GM18498 (cell line): Measurements from ENCODE around the gene KLHL30.

Experiments
- ATAC-seq: cut with Tn5 transposase; IDR thresholded peaks from one replicate; pipeline ENCODE4 v1.9.1; 2021; ENCODE audit warnings: mild to moderate bottlenecking, moderate library complexity; ENCODE audit not compliant: unreplicated experiment

The KLHL30 gene

DNA sequence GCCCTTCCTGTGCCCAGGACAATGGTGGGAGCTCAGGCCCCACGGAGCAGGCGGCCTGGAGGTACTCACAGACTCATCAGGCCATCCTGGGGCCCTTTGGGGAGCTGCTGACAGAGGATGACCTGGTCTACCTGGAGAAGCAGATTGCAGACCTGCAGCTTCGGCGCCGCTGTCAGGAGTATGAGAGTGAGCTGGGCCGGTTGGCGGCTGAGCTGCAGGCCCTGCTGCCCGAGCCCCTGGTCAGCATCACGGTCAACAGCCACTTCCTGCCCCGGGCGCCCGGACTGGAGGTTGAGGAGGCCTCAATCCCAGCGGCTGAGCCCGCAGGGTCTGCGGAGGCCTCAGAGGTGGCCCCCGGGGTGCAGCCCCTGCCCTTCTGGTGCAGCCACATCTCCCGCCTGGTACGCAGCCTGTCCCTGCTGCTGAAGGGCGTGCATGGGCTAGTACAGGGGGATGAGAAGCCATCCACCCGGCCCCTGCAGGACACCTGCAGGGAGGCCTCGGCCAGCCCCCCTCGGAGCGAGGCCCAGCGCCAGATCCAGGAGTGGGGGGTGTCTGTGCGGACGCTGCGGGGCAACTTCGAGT, 8.3 kb upstream of the KLHL30 start:
- ATAC-seq, result no peak

DNA sequence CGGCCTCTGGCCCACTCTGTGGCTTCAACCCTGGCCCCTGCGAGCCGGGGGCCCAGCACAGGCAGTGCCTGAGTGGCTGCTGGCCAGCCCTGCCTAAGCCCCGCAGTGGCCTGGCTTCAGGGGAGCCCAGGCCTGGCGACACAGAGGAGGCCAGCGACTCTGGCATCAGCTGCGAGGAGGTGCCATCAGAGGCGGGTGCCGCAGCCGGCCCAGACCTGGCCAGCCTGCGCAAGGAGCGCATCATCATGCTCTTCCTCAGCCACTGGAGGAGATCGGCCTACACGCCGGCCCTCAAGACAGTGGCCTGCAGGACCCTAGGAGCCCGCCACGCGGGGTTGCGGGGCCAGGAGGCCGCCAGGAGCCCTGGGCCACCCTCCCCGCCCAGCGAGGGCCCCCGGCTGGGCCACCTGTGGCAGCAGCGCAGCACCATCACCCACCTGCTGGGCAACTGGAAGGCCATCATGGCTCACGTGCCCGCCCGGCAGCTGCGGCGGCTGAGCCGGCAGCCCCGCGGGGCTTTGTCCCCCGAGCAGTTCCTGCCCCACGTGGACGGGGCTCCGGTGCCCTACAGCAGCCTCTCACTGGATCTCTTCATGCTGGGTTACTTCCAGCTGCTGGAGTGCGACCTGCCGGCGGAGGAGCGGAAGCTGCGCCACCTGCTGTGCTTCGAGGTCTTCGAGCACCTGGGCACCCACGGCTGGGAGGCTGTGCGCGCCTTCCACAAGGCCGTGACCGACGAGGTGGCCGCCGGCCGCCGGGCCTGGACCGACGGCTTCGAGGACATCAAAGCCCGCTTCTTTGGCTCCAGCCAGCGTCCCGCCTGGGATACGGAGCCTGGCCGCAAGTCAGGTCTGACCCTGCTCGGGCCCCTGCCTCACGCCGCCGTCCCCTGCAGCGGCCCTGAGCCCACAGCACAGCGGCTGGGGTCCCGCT, 7.5 kb upstream of the KLHL30 start:
- no peak for ATAC-seq

DNA sequence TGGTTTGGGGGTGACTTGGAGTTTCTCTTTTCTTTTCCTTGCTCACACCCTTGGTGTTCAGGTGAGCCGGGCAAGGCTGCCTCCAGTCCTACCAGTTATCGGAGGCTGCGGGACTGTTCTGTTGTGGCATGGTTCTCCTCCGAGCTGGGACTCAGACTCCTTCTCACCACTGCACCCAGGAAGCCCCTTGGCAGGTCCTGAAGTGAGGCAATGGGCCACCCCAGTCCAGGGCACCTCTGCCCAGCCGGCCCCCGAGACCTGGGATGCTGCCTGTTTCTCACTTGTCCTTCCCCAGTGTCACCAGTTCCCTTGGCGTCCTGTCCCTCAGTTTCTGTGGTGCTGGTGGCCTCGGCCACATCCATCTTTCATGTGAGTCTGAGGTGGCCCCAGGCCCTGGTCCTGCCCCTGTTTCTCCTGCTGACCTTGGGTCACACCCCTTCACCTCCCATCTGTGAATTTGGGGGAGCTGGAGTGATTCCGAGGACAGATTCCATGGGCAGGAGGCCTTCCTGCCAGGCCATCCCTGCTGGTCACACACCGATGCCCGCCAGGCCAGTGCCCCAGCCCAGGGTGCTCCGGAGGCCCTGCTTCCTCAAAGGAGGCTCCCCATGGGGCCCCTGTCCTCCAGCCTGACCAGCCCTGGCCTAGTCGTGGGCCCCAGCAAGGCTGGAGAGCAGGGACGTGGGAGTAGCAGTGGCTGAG, 6.6 kb upstream of the KLHL30 start:
- ATAC-seq, result no peak

DNA sequence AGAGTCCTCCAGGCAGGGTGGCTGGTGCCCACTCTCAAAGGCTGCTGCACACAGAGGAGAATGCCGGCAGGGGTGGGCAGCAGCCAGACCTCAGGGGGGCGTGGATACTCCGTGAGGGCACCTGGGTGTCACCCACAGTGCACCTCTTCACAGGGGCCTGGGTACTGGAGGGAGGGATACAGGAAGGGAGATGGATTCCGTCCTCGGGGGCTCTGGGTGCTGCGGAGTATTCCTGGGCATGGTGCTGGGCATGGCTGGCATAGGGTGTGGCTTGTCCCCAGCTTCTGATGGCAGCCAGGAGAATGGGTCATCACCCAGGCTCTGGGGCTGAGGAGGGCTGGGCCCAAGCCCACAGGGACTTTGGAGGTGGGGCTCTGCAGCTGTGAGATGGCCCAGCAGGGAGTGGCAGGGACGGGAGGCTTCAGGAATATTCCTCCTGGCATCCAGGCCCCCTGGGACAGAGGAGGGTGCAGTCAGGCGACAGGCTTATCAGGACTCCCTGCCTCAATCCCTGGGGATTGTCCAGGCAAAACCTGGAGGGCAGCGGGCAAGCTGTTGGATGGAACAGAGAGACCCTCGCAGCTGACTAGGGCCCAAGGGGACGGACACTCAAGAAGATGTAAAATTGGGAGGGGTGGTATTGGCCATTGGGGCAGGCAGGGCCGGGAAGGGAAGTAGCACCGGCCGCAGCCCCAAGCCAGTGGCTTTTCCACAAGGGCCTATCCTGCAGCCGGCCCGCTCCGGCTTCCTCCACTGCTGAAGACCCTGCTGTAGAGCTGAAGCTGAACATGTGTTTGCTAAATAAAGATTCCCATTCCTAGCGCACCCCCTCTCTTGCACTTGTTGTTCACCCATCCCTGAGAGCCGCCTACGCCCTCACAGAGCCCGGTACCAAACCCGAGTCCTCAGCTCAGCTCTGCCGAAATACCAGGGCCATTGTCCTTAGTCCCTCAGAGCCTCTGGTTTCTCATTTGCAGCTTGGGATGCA, 5.7 kb upstream of the KLHL30 start:
- ATAC-seq, result no peak

DNA sequence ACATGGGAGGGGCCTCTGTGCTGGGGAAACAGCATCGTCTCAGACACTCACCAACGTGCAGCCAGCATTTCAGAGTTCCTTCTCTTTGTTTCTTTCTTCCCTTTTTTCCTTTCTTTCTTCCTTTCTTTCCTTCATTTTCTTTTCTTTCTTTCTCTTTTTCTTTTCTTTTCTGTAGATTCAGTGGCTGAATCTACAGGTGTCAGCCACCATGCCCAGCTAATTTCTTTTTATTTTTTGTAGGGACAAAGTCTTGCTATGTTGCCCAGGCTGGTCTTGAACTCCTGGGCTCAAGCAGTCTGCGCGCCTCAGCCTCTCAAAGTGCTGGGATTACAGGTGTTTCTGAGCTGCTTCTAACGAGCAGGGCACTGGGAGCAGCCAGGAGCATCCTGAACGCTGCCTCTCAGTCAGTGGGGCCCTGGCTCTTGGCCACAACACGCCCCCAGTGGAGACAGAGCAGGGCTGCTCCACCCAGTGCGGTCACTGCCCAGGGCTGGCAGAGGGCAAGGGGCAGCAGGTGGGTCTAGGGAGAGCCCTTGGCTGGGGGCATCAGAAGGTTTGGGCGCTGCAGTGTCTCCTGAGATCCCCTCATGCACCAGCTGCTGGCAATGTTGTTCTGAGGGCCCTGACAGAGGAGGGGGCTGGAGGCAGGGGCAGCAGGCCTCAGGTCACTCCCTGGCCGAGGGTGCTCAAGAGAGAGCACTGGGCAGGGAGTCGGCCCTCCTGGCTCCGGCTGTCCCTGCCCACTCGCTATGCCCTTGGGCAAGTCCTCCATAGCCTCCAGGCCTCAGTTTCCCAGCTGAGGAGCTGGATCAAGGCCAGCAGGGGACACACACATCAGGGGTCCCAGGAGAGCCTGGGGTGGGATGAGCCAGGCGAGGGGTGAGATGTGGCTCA, 4.7 kb upstream of the KLHL30 start:
- no peak for ATAC-seq

DNA sequence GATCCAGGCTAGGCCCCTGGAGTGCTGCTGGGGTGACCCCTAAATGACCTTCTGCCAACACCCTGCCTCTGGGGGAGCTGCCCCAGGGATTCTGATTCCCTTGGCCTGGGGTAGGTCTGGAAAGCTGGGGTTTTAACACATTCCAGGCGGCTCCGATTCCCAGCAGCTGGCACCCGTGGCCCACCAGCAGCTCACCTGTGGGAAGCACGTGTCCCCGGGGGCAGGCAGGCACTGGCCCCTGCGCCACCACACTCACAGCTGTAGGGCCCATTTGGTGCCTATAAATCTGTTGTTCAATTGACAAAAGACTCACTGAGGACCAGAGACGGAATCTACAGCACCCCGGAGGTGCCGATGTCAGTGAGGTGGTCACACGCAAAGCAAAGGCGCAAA, 4.1 kb upstream of the KLHL30 start:
- no peak for ATAC-seq

DNA sequence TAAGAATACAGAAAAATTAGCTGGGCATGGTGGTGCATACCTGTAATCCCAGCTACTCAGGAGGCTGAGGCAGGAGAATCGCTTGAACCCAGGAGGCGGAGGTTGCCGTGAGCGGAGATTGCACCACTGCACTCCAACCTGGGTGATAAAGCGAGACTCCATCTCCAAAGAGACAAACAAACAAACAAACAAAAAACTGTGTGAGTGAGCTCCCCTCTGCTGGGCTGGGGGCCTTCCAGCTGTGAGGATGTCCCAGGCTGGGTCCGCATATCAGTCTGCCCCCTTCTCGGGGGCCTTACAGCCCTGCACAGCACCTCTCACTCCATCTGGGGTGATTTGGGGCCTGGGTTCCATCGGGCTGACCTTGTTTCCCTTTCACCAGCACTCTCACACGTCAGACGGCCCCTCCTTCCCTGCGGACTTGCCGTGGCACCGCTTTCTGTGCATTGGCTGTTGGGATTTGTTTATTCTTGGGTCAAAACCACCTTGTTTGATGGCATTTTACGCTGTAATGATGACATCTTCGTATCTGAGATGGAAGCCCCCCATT, 2.8 kb upstream of the KLHL30 start:
- no peak for ATAC-seq

DNA sequence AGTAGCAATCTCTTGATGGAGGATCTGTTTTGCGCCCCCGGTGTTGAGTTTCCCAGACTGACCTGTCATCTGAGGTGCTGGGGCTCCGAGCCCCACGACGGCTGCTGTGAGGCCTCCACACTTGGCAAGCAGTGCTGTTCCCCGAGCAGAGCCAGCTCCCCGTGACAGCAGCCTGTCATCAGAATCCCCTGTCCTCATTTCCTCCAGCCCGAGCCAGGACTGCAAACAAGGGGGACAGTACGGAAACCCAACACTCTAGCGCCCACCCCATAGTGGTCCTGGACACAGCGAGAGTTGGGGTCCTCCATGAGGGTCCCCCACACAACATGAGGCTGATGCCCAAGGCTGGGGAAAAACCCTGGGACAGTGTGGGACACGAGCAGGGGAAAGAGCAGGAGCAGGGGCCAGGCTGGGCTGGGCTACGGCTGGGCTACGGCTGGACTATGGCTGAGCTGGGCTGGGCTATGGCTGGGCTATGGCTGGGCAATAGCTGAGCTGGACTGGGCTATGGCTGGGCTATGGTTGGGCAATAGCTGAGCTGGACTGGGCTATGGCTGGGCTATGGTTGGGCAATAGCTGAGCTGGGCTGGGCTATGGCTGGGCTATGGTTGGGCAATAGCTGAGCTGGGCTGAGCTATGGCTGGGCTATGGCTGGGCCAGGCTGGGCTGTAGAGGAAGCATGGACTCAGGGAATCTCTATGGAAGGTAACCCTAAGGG, 1.5 kb upstream of the KLHL30 start:
- ATAC-seq, result no peak

DNA sequence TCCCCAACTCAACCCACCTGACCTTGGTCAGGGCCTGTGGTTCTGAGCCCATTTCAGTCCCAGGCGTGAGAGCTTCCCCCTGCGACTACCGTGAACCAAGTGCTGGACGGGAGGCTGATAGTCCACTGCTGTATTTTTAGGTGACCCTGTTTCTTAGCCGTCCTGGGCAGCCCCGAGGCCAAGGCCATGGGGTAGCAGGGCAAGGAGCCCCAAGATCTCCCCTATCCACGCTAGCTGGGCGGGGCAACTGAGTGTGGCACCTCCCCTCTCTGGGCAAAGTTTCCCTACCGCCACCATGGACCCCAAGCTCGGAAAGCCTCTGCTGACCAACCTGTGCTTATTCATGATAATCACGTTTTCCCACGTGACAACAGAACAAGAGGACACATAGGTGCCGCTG, 583 bp upstream of the KLHL30 start:
- ATAC-seq, result no peak

DNA sequence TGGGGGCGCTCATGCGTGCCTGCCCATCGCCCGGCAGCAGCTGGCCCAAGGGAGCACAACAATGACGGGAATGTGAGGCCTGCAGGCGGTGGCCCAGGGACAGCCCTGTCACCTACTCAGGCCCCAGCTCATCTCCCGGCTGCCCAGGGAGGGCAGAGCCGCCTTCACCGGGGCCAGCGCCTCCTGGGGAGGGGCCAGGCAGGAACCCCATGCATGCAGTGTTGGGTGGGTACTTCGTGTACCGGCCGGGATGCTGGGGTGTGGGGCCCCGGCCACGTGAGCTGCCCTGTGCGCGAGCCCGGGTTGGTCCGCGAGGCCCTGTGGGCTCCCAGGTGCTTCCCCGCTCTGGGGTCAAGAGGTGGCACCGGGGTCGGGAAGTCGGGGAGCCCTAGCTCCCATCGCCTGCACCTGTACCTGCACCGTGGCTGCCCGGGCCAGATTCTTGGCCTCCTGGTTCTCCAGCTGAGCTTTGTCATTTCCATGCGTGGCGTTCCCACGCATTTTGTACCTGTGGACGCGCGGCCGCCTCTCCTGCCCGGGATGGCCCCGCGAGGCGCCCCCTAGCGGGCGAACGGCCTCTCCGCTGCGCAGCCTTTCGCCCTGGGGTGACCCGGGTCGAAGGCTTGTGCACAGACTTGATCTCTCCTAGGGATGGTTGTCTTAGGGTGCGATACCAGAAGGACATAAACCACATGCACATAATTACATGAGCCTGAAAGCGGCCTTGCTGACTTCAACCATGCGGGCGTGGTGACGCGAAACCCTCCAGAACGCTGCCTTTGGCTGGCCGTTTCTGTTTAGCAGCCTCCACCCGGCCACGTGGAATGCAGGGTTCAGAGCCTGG, 950 bp downstream of the KLHL30 start:
- no peak for ATAC-seq

DNA sequence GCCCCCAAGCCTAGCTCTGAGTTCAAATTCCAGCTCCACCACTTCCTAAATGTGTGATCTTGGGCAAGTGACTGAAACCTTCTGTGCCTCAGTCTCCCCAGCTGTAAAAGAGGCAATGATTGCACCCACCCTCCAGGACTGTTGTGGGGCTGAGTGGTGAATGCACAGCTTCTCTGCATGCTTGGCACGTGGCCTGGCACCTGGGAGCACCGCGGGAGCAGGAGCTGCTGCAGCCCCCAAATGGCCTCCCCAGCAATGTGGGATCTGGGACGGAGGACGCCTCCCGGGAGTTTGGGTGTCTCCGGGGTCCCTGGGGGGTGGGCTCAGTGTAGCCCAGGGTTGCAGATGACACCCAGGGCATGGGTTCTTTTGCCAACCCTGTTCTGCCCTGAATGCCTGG, 1.6 kb downstream of the KLHL30 start:
- no peak for ATAC-seq

DNA sequence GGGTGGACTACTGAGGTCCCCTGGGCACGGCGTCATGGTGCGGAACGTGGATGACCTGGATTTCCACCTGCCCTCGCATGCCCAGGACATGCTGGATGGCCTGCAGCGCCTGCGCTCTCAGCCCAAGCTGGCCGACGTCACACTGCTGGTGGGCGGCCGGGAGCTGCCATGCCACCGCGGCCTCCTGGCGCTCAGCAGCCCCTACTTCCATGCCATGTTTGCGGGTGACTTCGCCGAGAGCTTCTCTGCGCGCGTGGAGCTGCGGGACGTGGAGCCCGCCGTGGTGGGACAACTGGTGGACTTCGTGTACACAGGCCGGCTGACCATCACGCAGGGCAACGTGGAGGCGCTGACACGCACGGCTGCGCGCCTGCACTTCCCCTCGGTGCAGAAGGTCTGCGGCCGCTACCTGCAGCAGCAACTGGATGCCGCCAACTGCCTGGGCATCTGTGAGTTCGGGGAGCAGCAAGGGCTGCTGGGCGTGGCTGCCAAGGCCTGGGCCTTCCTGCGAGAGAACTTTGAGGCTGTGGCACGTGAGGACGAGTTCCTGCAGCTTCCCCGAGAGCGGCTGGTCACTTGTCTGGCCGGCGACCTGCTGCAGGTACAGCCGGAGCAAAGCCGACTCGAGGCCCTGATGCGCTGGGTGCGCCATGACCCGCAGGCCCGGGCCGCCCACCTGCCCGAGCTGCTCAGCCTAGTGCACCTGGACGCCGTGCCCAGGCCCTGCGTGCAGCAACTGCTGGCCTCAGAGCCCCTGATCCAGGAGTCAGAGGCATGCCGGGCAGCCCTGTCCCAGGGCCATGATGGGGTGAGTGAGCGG, 2.5 kb downstream of the KLHL30 start:
- ATAC-seq, result no peak

DNA sequence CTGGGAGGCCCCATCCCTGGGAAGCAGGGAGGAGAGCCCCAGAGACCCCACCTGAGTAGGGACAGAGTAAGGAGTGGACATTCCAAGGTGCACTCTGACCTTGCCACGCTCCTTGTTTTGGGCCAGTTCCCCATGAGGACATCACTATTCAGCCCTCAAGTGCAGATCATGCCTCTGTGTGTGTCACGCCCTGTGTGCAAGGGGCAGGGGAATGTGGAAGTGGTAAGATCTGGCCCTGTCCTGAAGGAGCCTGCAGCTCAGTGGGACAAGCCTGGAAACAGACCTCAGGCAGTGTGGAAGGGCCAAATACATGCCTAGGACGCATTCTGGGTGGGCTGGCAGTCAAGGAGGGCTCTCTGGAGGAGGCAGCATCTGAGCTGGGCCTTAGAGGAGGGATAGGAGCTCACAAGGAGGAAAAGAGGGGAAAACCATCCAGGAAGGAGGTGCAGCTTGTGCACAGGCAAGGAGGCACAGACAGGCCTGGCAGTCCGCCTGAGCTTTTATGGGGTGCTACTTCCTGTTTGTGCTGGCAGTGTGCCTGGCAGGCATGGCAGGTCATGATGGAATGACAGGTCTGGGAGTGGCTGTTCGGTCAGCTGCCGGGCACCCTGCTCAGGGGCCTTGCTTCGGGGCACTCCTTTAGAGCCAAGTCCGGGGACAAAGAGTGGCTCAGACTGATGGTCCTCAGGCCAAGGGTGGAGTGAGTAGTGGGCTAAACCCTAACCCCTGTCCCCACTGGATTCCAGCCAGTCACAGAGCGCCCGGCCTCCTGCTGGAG, 3.3 kb downstream of the KLHL30 start:
- no peak for ATAC-seq

DNA sequence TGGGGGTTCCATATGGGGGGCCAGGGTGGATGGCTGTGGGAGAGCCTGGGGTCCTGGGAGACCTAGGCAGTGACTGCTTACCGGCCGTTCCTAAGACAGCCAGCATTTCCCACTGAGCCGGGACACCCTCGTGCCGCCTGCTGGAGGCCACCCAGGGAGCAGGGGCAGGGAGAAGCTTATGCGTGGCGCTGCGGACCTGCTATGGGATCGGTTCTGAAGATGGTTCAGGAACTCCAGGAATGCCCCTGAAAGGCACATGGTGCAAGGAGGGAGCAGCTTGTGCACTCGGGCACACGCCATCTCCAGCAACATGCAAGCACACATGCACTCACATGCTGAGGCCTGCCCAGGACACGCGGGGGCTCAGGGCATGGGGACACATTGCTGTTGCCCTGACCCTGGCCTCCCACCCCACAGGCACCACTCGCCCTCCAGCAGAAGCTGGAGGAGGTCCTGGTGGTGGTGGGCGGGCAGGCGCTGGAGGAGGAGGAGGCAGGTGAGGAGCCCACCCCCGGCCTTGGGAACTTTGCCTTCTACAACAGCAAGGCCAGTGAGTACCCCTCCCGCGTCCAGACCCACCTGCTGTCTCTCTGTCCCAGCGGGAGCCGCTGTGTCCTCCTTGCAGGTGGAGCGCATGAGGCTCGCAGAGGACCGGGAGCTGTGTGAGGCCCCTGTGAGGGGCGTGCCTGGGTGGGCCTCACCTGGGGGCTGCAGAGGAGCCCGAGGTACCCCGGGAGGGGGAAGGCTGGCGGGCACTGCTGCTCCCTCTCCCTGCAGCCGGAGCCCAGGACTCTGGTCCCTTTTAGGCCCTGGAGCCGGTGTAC, 4.1 kb downstream of the KLHL30 start:
- no peak for ATAC-seq

DNA sequence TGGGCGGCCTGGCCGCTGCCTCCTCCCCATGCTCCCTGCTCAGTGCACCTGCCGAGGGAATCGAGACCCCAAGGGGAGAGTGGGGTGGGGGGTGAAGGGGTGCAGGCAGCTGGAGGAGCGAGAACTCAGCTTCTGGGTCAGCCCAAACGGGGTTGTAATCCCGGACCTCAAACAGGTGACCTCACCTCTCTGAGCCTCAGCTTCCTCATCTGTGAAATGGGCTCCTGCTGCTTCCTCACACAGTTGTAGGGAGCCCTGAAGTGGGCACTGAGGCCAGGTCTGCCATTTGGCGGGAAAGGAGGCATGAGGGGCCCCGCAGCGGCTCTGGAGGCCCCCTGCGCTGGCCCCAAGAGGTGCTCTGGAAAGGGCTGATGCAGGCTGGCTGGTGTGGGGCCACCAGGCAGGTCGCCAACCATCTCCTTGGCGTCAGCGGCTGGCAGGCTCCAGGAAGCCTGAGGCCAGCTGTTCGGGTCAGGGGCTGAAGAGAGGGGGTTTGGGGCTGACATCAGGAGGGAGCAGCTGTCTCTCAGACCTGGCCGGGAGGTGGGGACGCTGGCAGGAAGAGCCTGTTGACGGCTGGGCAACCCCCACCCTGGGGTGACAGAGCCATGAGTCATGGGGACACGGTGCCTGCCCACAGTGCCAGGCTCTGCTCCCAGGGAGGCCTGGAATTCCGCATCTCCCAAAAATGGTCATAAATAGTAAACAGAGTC, 4.9 kb downstream of the KLHL30 start:
- no peak for ATAC-seq
